EH (cell line): ENCODE measurements around the gene IDUA.

Source experiments
- DNase-seq: peaks from one replicate; pipeline ENCODE4 v3.0.0-alpha.2; 2015; ENCODE audit warnings: low read depth

IDUA gene

GRCh38 chr4:956531-957230, 30.2 kb upstream of the IDUA start:
- no peak for DNase-seq

- no peak for DNase-seq
Measured at GRCh38 chr4:957231-957580, 29.6 kb upstream of the IDUA start.

GRCh38 chr4:957581-958313, 29.1 kb upstream of the IDUA start:
- DNase-seq = no peak

DNA sequence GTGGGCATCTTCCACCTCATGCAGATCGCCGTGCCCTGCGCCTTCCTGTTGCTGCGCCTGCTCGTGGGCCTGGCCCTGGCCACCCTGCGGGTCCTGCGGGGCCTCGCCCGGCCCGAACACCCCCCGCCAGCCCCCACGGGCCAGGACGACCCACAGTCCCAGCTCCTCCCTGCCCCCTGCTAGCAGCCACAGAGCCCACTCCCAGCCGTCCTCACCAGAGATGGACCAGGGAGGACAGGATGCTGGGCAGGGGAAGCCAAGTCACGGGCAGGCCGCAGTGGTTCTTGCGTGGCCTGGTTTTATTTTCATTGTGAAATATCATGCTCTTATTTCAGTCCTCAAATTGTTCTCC, 28.6 kb upstream of the IDUA start:
- no peak for DNase-seq

- no peak for DNase-seq
Measured at GRCh38 chr4:958696-959337, 28.0 kb upstream of the IDUA start.

DNA sequence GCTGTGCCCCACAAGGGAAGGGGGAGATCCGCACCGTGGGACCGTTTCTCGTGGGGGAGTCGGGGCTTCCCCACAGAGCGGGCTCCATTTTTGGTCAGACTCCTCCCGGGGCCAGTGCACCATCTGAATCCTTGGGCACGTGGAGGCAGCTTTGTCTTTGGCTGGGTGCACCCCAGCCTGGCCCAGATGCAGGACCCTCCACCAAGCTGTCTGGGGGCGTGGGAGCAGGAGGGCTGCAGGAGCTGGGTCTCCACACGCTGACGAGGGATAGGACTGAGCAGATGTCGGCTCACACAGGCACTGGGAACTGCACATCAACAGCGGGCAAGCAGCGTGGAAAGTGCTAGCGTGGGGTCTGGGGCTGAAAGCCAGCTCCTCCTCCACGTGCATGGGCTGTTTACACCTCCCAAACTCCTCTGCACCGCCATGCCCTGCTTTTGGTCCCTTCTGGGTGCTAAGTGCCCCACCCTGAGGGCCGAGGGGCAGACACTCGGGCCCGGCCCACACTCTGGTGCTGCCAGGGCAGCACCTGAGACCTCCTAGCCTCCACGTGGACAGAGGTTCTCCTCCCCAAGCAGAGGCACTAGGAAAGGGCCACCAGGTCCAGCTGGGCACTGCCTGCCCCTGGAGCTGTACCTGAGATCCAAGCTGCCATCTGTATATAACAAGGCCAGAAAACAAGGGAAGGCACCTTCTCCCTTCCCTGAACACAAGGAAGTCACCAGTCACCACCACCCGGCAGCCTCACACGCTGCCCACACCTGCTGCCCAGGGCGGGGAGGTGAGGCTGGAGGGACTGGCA, 27.3 kb upstream of the IDUA start:
- no peak for DNase-seq

GRCh38 chr4:960140-960635, 26.7 kb upstream of the IDUA start:
- DNase-seq = no peak

GRCh38 chr4:960636-961350, 26.1 kb upstream of the IDUA start:
- no peak for DNase-seq

GRCh38 chr4:961351-962230, 25.3 kb upstream of the IDUA start:
- DNase-seq = no peak

- DNase-seq = no peak
Measured at GRCh38 chr4:962231-963208, 24.3 kb upstream of the IDUA start.

- DNase-seq = no peak
Measured at GRCh38 chr4:963276-964225, 23.3 kb upstream of the IDUA start.

GRCh38 chr4:964346-965025, 22.4 kb upstream of the IDUA start:
- DNase-seq = no peak

DNA sequence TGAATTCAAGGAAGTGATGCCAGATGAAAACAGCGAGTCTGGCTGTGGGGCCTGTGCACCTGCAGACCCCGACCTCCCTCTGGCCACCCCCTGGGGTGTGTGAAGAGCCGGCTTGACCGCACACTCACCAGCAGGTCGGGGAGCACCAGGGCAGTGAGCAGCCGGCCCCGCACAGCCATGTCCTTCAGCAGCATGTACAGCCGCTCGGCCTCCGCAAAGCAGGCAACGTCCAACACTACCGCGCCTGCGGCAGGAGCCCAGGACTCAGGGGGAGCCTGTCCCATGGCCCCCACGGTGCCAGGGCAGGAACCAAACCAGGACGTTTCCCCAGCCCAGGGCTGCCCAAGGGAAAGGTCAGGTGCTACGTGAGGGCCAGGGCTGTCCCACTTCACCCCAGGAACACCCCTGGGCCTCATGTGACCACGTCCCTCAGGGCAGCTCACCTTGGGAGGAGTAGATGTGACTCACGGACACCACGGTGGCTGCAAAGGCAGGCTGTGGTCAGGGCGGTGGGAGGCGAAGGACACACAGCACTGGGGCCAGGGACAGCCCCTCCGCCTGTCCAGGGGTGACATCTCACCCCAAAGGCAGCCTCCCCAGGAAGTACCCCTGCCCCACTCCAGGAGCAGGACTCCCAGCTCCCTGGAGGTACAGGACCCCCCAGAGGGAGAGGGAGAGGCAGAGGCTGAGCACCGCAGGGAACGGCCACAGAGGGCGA, 21.6 kb upstream of the IDUA start:
- no peak for DNase-seq

GRCh38 chr4:965766-966134, 21.1 kb upstream of the IDUA start:
- DNase-seq = no peak

GRCh38 chr4:966266-967112, 20.4 kb upstream of the IDUA start:
- no peak for DNase-seq
